HG03066 (cell line): ENCODE measurements around the gene RFNG.

Experiments
- ATAC-seq: cut with Tn5 transposase; IDR thresholded peaks from one replicate; pipeline ENCODE4 v1.9.1; 2021; ENCODE audit warnings: low read depth; ENCODE audit not compliant: unreplicated experiment

RFNG gene

GRCh38 chr17:82089723-82090548 lies 38.3 kb upstream of the RFNG start:
- ATAC-seq, result no peak

DNA sequence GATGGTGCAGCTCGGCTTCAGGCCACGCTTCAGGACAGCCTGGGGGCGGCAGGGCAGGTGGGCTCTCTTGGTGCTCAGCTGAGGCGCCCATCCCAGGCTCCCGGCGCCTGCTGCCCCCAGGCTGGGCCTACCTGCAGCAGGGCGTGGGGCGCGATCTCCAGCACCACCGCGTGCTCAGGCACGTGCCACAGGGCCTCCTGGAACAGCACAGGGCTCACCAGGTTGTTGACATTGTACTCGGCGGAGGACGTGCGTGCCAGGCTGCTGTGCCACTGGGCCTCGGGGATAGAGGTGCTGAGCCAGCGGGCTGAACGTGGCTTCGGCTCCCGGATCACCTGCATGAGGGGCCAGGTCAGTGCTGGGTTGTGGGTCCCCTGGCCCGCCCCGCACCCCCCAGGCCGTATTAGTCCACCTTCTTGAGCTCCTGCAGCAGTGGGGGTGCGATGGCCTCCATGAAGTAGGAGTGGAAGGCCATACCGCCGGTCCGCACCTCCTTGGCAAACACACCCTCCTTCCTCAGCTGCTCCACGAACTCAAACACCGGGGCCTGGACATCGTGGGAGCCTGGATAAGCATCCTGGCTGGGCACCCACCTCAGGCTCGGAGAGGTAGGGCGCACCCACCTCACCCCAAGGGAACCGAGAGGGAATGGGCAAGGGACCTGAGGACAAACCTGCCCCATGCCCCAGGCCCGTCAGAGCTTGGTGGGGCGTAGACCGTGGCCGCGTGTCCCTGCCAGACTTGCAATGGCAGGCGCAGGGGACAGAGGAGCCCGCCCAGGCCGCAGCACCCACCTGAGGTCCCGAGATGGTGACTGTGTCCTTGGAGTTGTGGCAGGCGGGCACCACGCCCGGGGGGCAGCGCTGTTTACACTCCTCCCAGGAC lies 37.5 kb upstream of the RFNG start:
- ATAC-seq, result no peak

- no peak for ATAC-seq
Observed at GRCh38 chr17:82087961-82088837, 36.6 kb upstream of the RFNG start.

DNA sequence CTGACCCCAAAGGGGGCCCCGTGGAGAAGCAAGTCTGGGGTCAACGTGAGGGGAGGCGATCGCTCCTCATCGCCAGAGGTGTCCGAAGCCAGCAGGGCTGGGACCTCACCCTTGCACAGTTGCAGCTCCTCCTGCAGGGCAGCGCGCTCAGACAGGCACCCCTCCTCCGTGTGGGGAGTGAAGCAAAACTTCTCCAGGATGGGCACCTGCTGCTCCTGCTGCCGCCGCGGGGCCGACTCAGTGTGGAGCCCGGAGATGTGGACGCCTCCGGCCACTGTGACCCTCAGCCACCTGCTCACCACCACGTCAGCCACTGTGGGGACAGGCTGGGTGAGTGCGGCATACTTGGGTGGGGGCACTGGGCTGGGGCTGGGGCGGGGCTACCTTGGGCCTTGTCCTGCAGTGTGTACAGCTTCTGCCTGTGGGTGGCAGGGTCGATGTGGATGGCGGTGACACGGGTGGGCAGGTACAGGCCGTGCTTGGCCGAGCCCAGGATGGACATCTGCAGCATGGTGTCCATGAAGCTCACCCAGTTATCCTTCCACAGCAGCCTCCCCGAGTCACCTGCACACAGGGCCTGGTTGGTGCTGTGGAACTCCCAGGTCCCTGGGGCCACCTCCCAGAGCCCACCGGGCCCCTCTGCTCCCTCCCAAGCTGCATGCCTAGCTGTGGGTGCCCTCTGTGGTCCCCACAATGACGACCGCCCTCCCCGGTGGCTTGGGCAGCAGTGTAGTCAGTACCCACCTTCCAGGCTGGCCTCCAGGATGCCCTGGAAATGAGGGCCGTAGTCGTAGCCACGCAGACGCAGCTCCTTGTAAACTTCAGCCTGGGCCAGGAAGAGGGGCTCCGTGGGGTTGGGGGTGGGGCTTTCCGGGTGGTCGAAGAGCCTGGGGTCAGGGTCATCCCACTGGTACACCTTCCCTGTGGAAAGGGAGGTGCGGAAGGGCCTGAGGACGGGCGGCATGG lies 35.6 kb upstream of the RFNG start:
- no peak for ATAC-seq

GRCh38 chr17:82085931-82086764 lies 34.5 kb upstream of the RFNG start:
- ATAC-seq, result no peak

- no peak for ATAC-seq
Observed at GRCh38 chr17:82085031-82085861, 33.6 kb upstream of the RFNG start.

- ATAC-seq, result no peak
Observed at GRCh38 chr17:82084373-82085030, 32.9 kb upstream of the RFNG start.

DNA sequence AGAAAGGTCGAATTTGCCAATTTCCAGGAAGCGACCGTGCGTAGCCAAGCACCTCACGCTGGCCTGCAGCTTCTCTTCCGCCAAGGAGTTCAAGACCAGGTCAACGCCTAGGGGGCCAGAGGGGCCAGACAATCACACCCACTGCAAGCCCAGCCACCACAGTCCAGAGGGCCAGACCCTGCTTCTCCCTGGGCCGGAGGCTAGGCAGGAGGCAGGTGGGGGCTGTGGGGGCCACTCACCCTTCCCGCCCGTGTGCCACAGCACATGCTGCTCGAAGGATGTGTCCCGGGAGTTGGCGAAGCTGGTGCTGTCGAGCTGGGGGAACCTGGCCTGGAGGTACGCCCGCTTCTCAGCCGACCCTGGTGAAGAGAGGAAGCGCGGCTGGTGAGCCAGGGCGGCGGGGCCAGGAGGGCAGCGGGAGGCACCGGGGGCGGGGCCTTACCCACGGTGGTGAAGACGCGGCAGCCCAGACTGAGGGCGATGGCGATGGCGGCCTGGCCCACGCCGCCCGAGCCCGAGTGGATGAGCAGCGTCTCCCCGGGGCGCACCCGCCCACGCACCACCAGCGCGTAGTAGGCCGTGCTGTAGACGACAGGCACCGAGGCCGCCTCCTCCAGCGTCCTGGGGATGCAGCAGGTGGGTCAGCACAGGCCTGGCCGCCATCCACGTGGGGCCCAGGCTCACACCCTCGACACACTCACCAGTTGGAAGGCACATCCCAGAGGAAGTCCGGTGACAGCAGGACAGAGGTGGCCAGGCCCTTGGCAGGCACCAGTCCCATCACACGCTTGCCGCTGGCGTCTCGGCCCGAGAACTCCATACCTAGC lies 32.1 kb upstream of the RFNG start:
- ATAC-seq, result no peak

DNA sequence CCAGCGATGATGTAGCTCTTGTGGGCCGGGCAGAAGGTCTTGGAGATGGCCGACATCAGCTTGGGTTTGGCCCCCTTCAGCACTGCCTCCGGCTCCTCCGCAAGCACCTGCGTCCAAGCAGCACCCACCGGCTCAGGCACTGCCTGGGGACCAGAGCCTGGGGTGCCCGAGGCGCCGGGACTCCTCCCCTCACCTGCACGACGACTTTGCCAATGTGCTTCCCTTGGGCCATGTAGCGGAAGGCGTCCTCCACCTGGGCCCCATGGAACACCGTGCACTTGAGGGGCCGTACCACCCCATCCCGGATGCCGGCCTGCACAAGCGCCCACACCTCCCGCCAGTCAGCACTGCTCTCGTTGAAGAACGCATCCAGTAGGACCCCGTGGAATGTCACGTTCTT lies 31.4 kb upstream of the RFNG start:
- ATAC-seq, result no peak

- ATAC-seq, result no peak
Observed at GRCh38 chr17:82082456-82082855, 30.8 kb upstream of the RFNG start.

- ATAC-seq, result no peak
Observed at GRCh38 chr17:82081966-82082365, 30.4 kb upstream of the RFNG start.

DNA sequence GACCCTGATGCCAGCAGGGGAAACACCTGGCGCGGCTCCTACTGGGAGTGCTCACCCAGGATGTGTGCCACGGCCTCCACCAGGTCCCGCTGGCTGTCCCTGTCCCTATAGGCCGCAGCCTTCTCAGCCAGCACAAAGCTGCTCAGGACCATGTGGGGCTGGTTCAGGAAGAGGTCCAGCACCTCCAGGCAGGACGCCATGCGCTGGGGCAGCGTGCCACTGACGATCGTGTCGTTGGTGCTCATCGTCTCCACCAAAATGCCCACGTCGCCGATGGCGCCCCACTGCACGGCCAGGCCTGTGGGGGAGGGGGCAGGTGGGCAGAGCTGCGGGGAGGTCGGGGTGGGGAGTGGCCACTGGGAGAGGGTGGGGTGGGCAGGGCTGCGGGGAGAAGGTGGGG lies 29.9 kb upstream of the RFNG start:
- no peak for ATAC-seq

DNA sequence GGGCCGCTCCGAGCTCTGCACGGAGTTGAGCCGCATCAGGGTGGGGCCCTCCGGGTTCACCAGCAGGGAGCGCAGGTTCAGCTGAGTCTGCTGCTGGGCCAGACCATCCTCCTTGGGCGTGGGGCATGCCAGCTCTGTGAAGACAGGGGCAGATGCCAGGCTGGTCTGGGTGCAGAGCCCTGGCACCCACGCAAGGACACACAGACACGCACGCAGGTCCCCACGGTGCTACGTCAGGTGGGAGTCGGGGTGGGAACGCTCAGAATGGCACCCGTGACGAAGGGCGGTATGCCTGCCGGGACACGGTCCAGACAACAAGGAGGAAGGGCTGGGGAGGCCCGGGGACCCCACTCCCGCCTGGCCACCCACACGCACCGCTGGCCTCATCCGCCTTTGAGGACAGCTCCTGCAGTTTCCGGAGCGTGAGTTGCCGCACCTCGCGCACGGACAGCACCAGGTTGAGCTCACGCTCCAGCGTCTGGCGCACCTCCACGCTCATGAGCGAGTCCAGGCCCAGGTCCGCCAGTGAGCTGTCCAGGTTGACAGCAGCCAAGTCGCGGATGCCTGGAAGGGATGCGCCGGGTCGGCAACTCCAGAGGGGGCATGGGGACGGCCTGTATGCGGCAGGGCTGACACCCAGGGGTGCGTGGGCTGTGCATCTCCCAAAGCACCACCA lies 29.3 kb upstream of the RFNG start:
- ATAC-seq, result no peak

- no peak for ATAC-seq
Observed at GRCh38 chr17:82080048-82080788, 28.6 kb upstream of the RFNG start.

DNA sequence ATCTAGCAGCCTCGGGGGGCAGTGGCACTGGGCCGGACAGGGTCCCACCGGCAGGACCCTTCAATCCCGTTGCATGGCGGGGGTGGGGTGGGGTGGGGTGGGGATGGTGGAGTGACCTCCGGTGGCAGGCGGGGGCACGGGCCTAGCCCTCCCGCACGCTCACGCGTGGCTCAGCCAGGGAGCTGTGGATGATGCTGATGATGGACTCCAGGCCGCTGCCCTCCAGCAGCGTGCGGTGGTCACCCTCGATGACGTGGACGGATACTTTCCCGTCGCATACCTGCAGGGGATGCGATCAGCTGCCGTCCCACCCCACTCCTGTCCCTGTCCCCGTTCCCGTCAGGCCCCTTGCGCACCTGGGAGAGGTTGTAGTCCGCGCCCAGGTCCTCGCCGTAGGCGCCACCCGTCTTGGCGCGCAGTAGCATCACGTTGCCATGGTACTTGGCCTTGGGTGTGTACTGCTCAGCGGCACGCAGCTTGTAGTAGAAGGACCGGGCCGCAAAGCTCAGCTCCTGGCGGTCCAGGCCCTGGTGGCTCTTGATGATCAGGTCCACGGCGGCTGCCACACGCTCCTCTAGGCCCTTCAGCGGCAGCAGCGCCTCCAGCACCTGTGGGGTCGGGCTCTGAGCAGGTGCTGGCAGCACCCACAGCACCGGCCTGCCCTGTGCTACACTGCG lies 27.5 kb upstream of the RFNG start:
- no peak for ATAC-seq
